Vagina (tissue), 2 donors: Measurements from ENCODE around the gene ADGRV1.

ENCODE experiments used
- CTCF ChIP-seq, 3 experiments: fragments of 450-650 bp in 2 of 3; fragments of 200-600 bp in 1 of 3; sonication (generic) in 1 of 3; IDR thresholded peaks; one replicate each; pipeline ENCODE4 v1.5.1; 2017 to 2019; ENCODE audit warnings: antibody characterized with exemption in 3 of 3, mild to moderate bottlenecking in 2 of 3, moderate library complexity in 2 of 3
- POLR2A ChIP-seq, 2 donors: fragments of 450-650 bp; IDR thresholded peaks; one replicate each; pipeline ENCODE4 v1.6.1; 2017; ENCODE audit warnings: antibody characterized with exemption in 2 of 2, mild to moderate bottlenecking in 2 of 2, moderate library complexity in 2 of 2

DNA sequence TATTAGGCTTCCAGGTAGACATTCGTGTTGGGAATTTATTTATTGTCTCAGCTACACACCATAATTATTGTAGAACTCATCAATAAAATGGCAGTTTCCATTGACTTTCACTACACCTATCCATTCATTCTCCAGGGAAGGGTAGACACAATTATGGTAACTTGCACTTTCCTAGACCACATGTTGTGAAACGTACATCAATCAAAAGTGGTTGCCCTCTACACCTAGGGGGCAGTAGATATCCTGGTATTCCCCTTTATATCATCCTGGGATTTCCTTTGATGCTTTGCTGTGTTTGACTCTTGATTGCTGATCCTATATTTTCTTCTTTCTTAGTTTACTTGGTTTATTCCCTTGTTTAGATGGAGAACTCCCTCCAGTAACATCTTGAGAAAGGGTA, 47.9 kb downstream of the ADGRV1 start:
- TF ChIP-seq POLR2A (IDR thresholded peaks at IDR 0.05) (no peak), CTCF (IDR thresholded peaks at IDR 0.05) (no peak)
